CD4-positive, CD25-positive, alpha-beta regulatory T cell (primary cell): Measurements from ENCODE around the gene VPS54. TPM values are rescaled to one million over a fixed set of nuclear protein-coding genes. Genes with fewer than 3 reads are reported as not detected.
"Not testable (repeated sequence)": the region's sequence is repeated elsewhere in the genome, so short reads cannot be mapped to it uniquely, and the experiment has no call there.

Source experiments
- ATAC-seq, 2 donors: fragments of 150-1000 bp; cut with Tn5 transposase; one replicate each; pipeline ENCODE4 v1.10.0; 2021; ENCODE audit warnings: low read depth in 2 of 2, moderate number of reproducible peaks in 2 of 2, moderate library complexity in 1 of 2
- DNase-seq, 3 donors: peaks; one replicate each; pipeline versions ENCODE4 v3.0.0 to v3.0.0-alpha.2; 2012 to 2022; ENCODE audit warnings: mixed read lengths in 1 of 3
- H3K27ac ChIP-seq: one replicate; pipeline ENCODE4 v1.7.0; 2013; ENCODE audit warnings: mild to moderate bottlenecking, low read length; ENCODE audit not compliant: insufficient read depth, poor library complexity, severe bottlenecking
- H3K27me3 ChIP-seq: one replicate; pipeline ENCODE4 v1.7.0; 2013; ENCODE audit warnings: low read length; ENCODE audit not compliant: control insufficient read depth, insufficient read depth
- H3K36me3 ChIP-seq: one replicate; pipeline ENCODE4 v1.7.0; 2013; ENCODE audit warnings: mild to moderate bottlenecking, low read length, moderate library complexity; ENCODE audit not compliant: control insufficient read depth, insufficient read depth
- H3K4me1 ChIP-seq: 2 replicates; pipeline ENCODE4 v1.7.0; 2013; ENCODE audit warnings: mild to moderate bottlenecking, low read length; ENCODE audit not compliant: insufficient read depth, control insufficient read depth, poor library complexity, severe bottlenecking
- H3K4me3 ChIP-seq: one replicate; pipeline ENCODE4 v1.7.0; 2013; ENCODE audit warnings: low read depth, mild to moderate bottlenecking, low read length, moderate library complexity
- H3K9me3 ChIP-seq, 2 experiments: 1 replicate in 1 of 2; 2 replicates in 1 of 2; pipeline ENCODE4 v1.7.0; 2013; ENCODE audit warnings: low read length in 2 of 2, mild to moderate bottlenecking in 1 of 2, moderate library complexity in 1 of 2; ENCODE audit not compliant: control insufficient read depth in 2 of 2
- H3K27ac Mint-ChIP-seq, 3 donors: one replicate each; pipeline ENCODE4 v1.8.0; 2020 to 2022; ENCODE audit warnings: mild to moderate bottlenecking in 3 of 3, mixed read lengths in 3 of 3, moderate library complexity in 2 of 3
- H3K27me3 Mint-ChIP-seq: one replicate; pipeline ENCODE4 v1.8.0; 2022; ENCODE audit warnings: mild to moderate bottlenecking, mixed read lengths
- H3K36me3 Mint-ChIP-seq: one replicate; pipeline ENCODE4 v1.8.0; 2020; ENCODE audit warnings: mixed read lengths
- H3K4me1 Mint-ChIP-seq, 4 donors: one replicate each; pipeline ENCODE4 v1.8.0; 2020 to 2022; ENCODE audit warnings: mixed read lengths in 4 of 4, mild to moderate bottlenecking in 1 of 4
- H3K4me3 Mint-ChIP-seq, 4 donors: one replicate each; pipeline ENCODE4 v1.8.0; 2020 to 2022; ENCODE audit warnings: mild to moderate bottlenecking in 4 of 4, mixed read lengths in 4 of 4, moderate library complexity in 3 of 4
- H3K9me3 Mint-ChIP-seq, 7 donors: one replicate each; pipeline ENCODE4 v1.8.0; 2020 to 2022; ENCODE audit warnings: mixed read lengths in 7 of 7, mild to moderate bottlenecking in 3 of 7, moderate library complexity in 2 of 7
- polyA plus RNA-seq, 4 donors: library from polyadenylated mRNA; unstranded; fragments of 300-500 nt; fragmentation: Illumina TruSeq; gene quantifications; one replicate each; pipeline ENCODE4 v1.2.3, GENCODE V29; 2021
- total RNA-seq: library from RNA; stranded (reverse); gene quantifications from one replicate; pipeline ENCODE4 v1.2.3, GENCODE V29; 2022

The VPS54 gene
- total and polyA plus RNA-seq, 5 donors from 2014 or later, result 6.4 to 20.7 (median 12.2) TPM

DNA sequence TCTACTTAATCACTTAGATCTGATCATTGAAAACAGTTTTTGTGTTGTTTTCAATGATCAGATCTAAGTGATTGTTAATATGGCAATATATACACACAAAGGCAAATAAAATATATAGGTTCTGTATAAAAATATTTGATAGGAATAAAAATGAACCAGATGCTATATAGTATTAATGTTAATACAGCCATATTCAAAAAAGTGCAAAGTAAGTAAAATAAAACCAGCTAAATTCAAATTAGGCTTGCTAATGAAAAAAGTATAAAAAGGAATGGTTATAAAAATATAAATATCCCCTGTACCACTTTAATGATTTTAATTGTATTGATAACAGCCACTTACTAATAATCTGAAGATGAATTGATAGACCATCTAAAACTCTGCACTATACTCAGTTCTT is 38.4 kb downstream of the VPS54 start:
- H3K27me3 Mint-ChIP-seq, result no peaks in the 10 kb centered on the region
- no peak for ATAC-seq
- no peak overlapping the region for H3K27ac Mint-ChIP-seq

DNA sequence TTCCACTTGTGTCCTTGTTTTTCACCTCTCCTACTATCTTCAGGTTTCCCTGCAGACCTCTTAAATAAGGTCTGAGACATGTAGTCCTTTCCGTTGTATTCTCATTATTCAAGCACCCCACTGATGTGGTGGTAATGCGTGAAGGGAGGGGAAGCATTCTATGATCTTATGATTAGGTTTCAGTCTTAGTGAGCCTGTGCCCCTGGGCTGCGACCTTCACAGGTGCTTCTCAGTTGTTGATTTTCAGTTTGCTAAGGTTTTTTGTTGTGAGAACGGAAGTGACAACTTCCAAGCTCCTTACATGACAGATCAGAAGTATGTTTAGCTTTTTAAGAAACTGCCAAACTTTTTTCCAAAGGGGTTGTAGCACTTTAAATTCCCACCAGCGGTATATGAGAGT is 41.3 kb downstream of the VPS54 start:
- Mint-ChIP-seq H3K27ac (peak overlapping the region; percentile 76 to 95 (median 88)), H3K27me3 (no peaks in the 10 kb centered on the region), H3K4me1 (peaks cover 24 to 44% (median 38%) of the 10 kb centered on the region in 4 donors), H3K36me3 (peaks cover 23% of the 10 kb centered on the region), H3K9me3 (no peaks in the 10 kb centered on the region), H3K4me3 (peak overlapping the region in 3 of 4 donors; percentile 3 to 35 (median 24))
- ATAC-seq (peak; percentile 97 to 99), DNase-seq (peak; percentile 4 to 91 (median 62))
- peak overlapping the region; percentile 67 for H3K27ac ChIP-seq
- H3K9me3 ChIP-seq, result no peaks in the 10 kb centered on the region
- H3K4me3 ChIP-seq, result peak overlapping the region; percentile 74
- no peaks in the 10 kb centered on the region for H3K27me3 ChIP-seq
- H3K4me1 ChIP-seq, result peaks cover 27% of the 10 kb centered on the region
- peaks cover 10% of the 10 kb centered on the region for H3K36me3 ChIP-seq

More for the DNA sequence above, 38.4 kb downstream of the VPS54 start:
- Mint-ChIP-seq H3K36me3 (peaks cover 11% of the 10 kb centered on the region), H3K9me3 (no peaks in the 10 kb centered on the region), H3K4me1 (peaks cover 39 to 64% (median 52%) of the 10 kb centered on the region in 4 donors), H3K4me3 (no peak overlapping the region)
- DNase-seq, result no peak
- peaks cover 40% of the 10 kb centered on the region for H3K4me1 ChIP-seq
- no peaks in the 10 kb centered on the region for H3K27me3 ChIP-seq
- H3K36me3 ChIP-seq, result peaks cover 2% of the 10 kb centered on the region
- no peak overlapping the region for H3K4me3 ChIP-seq
- no peaks in the 10 kb centered on the region for H3K9me3 ChIP-seq
- peak overlapping the region; percentile 8 for H3K27ac ChIP-seq

DNA sequence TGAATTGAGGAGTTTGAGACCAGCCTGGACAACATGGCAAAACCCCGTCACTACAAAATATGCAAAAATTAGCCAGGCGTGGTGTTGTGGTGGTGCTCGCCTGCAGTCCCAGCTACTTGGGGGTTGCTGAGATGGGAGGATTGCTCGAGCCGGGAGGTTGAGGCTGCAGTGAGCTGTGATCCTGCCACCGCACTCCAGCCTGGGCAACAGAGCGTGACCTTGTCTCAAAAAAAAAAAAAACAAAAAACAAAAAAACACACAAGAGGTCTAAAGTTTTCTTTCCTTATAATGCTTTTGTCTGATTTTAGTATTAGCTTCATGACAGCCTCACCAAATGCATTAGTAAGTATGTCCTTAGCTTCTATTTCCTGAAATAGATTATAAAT is 43.1 kb downstream of the VPS54 start:
- Mint-ChIP-seq H3K9me3 (no peaks in the 10 kb centered on the region), H3K27ac (peak overlapping the region in 1 of 3 donors; percentile 13), H3K4me3 (no peak overlapping the region), H3K36me3 (peaks cover 27% of the 10 kb centered on the region), H3K4me1 (peaks cover 13 to 29% (median 27%) of the 10 kb centered on the region in 4 donors), H3K27me3 (no peaks in the 10 kb centered on the region)
- no peak for DNase-seq
- no peak for ATAC-seq
- no peaks in the 10 kb centered on the region for H3K27me3 ChIP-seq
- peaks cover 12% of the 10 kb centered on the region for H3K36me3 ChIP-seq
- peaks cover 22% of the 10 kb centered on the region for H3K4me1 ChIP-seq
- H3K4me3 ChIP-seq, result no peak overlapping the region
- no peaks in the 10 kb centered on the region for H3K9me3 ChIP-seq
- no peak overlapping the region for H3K27ac ChIP-seq

DNA sequence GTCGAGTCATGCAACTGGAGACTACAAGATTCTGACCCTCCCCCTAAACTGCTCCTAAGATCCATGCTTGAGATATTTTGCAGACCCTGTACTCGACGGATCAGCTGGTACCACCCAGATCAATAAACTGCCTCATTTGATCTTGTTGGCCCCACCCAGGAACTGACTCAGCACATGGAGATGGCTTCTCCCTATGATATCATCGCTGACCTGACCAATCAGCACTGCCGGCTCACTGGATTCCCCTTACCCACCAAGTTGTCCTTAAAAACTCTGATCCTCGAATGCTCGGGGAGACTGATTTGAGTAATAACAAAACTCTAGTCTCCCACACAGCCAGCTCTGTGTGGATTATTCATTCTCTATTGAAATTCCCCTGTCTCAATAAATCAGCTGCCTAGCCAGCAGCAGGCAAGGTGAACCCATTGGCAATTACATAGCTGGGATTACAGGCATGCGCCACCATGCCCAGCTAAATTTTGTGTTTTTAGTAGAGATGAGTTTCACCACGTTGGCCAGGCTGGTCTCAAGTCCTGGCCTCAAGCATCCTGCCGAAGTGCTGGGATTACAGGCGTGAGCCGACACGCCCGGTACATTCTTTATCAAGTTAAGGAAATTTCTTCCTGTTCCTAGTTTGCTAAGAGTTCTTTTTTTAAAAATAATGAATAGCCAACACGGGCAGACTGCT is 43.6 kb downstream of the VPS54 start:
- ATAC-seq, result no peak
- no peak overlapping the region for H3K4me3 ChIP-seq
- no peak for DNase-seq
- H3K27ac Mint-ChIP-seq, result peak overlapping the region in 1 of 3 donors; percentile 13
- no peaks in the 10 kb centered on the region for H3K9me3 ChIP-seq
- peaks cover 21% of the 10 kb centered on the region for H3K4me1 ChIP-seq
- H3K36me3 ChIP-seq, result peaks cover 15% of the 10 kb centered on the region
- H3K27me3 ChIP-seq, result no peaks in the 10 kb centered on the region
- H3K27me3 Mint-ChIP-seq, result no peaks in the 10 kb centered on the region
- H3K4me1 Mint-ChIP-seq, result peaks cover 13 to 29% (median 26%) of the 10 kb centered on the region in 4 donors
- H3K4me3 Mint-ChIP-seq, result peak overlapping the region in 1 of 4 donors; percentile 75
- no peak overlapping the region for H3K27ac ChIP-seq
- peaks cover 27% of the 10 kb centered on the region for H3K36me3 Mint-ChIP-seq
- H3K9me3 Mint-ChIP-seq, result no peaks in the 10 kb centered on the region

DNA sequence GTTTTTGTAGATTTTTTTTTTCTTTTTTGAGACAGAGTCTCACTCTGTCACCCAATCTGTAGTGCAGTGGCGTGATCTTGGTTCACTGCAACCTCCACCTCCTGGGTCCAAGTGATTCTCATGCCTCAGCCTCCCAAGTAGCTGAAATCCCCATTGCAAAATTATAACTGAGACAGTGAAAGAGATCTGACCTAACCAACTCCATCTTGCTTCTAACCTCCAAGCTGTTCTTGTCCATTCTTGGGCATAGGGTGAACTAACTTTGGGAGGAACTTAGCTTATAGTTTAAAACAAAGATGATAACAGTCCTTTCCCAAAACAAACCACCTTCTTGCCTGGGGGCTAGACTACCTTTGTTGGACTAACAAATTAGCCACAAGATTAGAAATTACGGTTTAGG is 44.2 kb downstream of the VPS54 start:
- not testable (repeated sequence) for ATAC-seq, H3K4me3 ChIP-seq, H3K9me3 Mint-ChIP-seq, H3K9me3 ChIP-seq, H3K27me3 Mint-ChIP-seq, DNase-seq, H3K27ac Mint-ChIP-seq, H3K27ac ChIP-seq, H3K27me3 ChIP-seq
- peaks cover 25% of the 10 kb centered on the region for H3K36me3 Mint-ChIP-seq
- peaks cover 21% of the 10 kb centered on the region for H3K4me1 ChIP-seq
- peak overlapping the region in 1 of 4 donors; percentile 75 for H3K4me3 Mint-ChIP-seq
- H3K36me3 ChIP-seq, result peaks cover 15% of the 10 kb centered on the region
- peaks cover 13 to 27% (median 24%) of the 10 kb centered on the region in 4 donors for H3K4me1 Mint-ChIP-seq

DNA sequence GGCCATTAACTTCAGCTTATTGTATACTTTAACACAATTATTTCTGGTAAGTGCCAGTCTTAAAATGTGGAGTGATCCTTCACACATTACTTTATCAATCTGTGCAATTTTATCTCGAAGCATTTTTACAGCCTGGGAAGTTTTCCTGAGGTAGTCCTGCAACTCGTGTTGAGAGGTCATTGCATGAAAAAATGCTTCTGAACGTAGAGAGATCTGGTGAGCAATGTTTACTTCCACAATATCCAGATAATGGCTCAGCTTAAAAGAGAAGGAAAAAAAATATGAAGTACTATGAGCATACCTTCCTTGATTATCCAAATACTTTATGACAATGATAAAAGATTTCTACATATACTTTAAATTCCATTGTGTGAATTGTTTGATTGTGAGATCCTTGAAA is 57.0 kb downstream of the VPS54 start:
- no peak for ATAC-seq
- Mint-ChIP-seq H3K27ac (peak overlapping the region in 2 of 3 donors; percentile 21 to 53), H3K27me3 (no peaks in the 10 kb centered on the region), H3K36me3 (peaks cover 50% of the 10 kb centered on the region), H3K4me3 (no peak overlapping the region), H3K4me1 (peaks cover 0 to 20% (median 3%) of the 10 kb centered on the region in 4 donors), H3K9me3 (no peaks in the 10 kb centered on the region)
- Histone ChIP-seq H3K36me3 (peaks cover 19% of the 10 kb centered on the region), H3K4me3 (no peak overlapping the region), H3K4me1 (no peaks in the 10 kb centered on the region), H3K9me3 (no peaks in the 10 kb centered on the region), H3K27me3 (no peaks in the 10 kb centered on the region), H3K27ac (no peak overlapping the region)
- DNase-seq, result no peak

DNA sequence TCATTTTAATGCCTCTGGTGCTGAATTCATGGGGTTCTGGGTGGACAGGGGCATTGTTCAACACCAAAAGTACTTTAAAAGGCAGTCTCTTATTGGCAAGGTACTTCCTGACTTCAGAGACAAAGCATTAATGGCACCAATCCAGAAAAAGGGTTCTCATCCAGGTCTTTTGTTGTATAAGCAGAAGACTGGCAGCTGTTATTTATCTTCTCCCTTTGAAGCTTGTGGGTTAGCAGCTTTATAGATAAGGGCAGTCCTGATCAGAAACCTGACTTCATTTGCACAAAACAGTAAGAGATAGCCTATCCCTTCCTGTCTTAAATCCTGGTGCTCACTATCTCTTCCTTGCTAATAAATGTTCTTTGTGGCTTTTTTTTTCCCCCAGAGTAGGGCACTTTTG is 68.8 kb downstream of the VPS54 start:
- Histone ChIP-seq H3K36me3 (peaks cover 13% of the 10 kb centered on the region), H3K4me1 (no peaks in the 10 kb centered on the region), H3K9me3 (no peaks in the 10 kb centered on the region), H3K4me3 (no peak overlapping the region), H3K27ac (no peak overlapping the region), H3K27me3 (no peaks in the 10 kb centered on the region)
- DNase-seq, result no peak
- Mint-ChIP-seq H3K4me3 (no peak overlapping the region), H3K27me3 (no peaks in the 10 kb centered on the region), H3K36me3 (peaks cover 31% of the 10 kb centered on the region), H3K9me3 (peaks cover 0 to 14% (median 0%) of the 10 kb centered on the region in 7 donors), H3K4me1 (peaks cover 0 to 22% (median 3%) of the 10 kb centered on the region in 4 donors), H3K27ac (no peak overlapping the region)
- ATAC-seq, result no peak

DNA sequence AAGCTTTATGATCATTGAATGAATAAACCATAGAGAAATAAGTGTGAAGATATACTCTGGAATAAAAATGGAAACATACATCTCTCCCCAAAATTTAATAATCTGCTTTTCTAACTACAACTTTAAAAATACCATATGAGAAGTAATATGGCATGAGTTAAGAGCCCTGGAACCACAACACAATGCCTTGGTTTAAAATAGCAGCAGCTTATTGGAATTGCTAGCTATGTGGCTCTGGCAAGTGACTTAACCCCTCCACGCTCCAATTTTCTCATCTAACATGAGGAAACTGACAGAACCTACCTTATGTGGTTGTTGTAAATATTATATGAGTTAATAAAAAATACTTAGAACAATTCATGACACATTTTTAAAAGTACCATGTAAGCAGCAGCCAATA is 76.4 kb downstream of the VPS54 start:
- Histone ChIP-seq H3K27me3 (no peaks in the 10 kb centered on the region), H3K9me3 (no peaks in the 10 kb centered on the region), H3K36me3 (peaks cover 23% of the 10 kb centered on the region), H3K4me3 (no peak overlapping the region), H3K27ac (no peak overlapping the region), H3K4me1 (no peaks in the 10 kb centered on the region)
- DNase-seq (no peak), ATAC-seq (no peak)
- Mint-ChIP-seq H3K27ac (no peak overlapping the region), H3K27me3 (no peaks in the 10 kb centered on the region), H3K36me3 (peaks cover 33% of the 10 kb centered on the region), H3K9me3 (peaks cover 0 to 6% (median 0%) of the 10 kb centered on the region in 7 donors), H3K4me1 (peaks cover 0 to 17% (median 1%) of the 10 kb centered on the region in 4 donors), H3K4me3 (no peak overlapping the region)
